HG02981 (cell line): Measurements from ENCODE around the gene MCM10.

Source experiments
- ATAC-seq: cut with Tn5 transposase; IDR thresholded peaks from one replicate; pipeline ENCODE4 v1.9.1; 2021; ENCODE audit warnings: mild to moderate bottlenecking, moderate library complexity; ENCODE audit not compliant: unreplicated experiment

The MCM10 gene

GRCh38 chr10:13256627-13257026 is 95.3 kb downstream of the MCM10 start:
- no peak for ATAC-seq

- ATAC-seq, result no peak
Observed at GRCh38 chr10:13257621-13258140, 96.3 kb downstream of the MCM10 start.
